Left ventricle myocardium inferior (tissue), 1 donor: ENCODE results near the gene MVK. TPM values are rescaled to one million over a fixed set of nuclear protein-coding genes. Genes with fewer than 3 reads are reported as not detected.

Source experiments
- DNase-seq: peaks from one replicate; pipeline ENCODE4 v3.0.0-alpha.2; 2020
- H3K27ac ChIP-seq: fragments of 200-600 bp; replicated peaks from 2 replicates; pipeline ENCODE4 v1.8.0; 2021
- H3K27me3 ChIP-seq: fragments of 200-600 bp; 2 replicates; pipeline ENCODE4 v1.8.0; 2021; ENCODE audit warnings: low read depth
- H3K36me3 ChIP-seq: fragments of 200-600 bp; 2 replicates; pipeline ENCODE4 v1.8.0; 2021
- H3K4me1 ChIP-seq: fragments of 200-600 bp; 2 replicates; pipeline ENCODE4 v1.8.0; 2021
- H3K4me3 ChIP-seq: fragments of 200-600 bp; 2 replicates; pipeline ENCODE4 v1.8.0; 2021; ENCODE audit warnings: mild to moderate bottlenecking, moderate library complexity
- H3K9me3 ChIP-seq: fragments of 200-600 bp; replicated peaks from 2 replicates; pipeline ENCODE4 v1.8.0; 2021
- intact Hi-C: fragments of 100-400 bp; cut with micrococcal nuclease; formaldehyde crosslinking; loops from one replicate; pipeline ENCODE4 v1.11.0; 2022
- total RNA-seq: library from RNA; stranded (reverse); fragmentation: NEBNext Ultra II Directional; extraction: Animal tissue kit (Norgen Biotek cat#: 25700); gene quantifications from one replicate; pipeline ENCODE4 v1.2.1, GENCODE V29; 2021
- TF ChIP-seq, protein P1 (sequence below): fragments of 200-600 bp; IDR thresholded peaks from 2 replicates; pipeline ENCODE4 v1.8.0; 2021; ENCODE audit warnings: antibody characterized with exemption, mild to moderate bottlenecking, borderline replicate concordance
- donor health status: DM: no; HTN: yes; CAD: no; lungs with severe emphysema.

The MVK gene
- total RNA-seq, 1 donor from 2014 or later = 8.4 TPM

DNA sequence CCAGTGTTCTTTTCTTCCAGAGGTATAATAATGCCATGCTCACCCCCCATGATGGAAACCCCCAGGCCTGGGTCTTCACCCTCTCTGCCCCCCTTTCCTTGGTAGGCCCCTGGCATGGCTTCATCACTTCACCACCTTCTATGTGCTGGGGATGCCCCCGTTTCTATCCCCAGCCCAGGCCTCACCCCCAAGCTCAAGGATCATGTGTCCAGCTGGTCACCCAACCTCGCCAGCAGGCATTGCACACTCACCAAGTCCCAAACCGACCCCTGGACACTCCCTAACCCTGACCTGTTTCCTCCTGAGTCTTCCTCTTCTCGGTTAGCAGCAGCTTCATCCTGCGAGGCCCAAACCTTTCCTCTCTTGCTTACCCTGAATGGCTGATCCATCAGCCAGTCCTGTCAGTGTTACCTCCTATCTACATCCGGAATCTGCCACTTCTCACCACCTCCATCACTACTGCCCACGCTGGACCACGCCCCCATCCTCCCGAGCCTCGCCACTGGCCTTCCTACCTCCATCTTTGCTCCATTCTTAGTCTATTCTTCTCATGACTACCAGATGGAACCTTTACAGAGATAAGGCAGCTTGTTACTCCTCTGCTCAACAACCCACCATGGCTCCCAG, 69.0 kb downstream of the MVK start:
- Histone ChIP-seq H3K27me3 (peaks cover 64% of the 10 kb centered on the region), H3K4me1 (no peaks in the 10 kb centered on the region), H3K27ac (no peak overlapping the region), H3K4me3 (no peak overlapping the region), H3K36me3 (no peaks in the 10 kb centered on the region), H3K9me3 (no peaks in the 10 kb centered on the region)
- intact Hi-C loops = no loop called here
- TF ChIP-seq, protein P1, sequence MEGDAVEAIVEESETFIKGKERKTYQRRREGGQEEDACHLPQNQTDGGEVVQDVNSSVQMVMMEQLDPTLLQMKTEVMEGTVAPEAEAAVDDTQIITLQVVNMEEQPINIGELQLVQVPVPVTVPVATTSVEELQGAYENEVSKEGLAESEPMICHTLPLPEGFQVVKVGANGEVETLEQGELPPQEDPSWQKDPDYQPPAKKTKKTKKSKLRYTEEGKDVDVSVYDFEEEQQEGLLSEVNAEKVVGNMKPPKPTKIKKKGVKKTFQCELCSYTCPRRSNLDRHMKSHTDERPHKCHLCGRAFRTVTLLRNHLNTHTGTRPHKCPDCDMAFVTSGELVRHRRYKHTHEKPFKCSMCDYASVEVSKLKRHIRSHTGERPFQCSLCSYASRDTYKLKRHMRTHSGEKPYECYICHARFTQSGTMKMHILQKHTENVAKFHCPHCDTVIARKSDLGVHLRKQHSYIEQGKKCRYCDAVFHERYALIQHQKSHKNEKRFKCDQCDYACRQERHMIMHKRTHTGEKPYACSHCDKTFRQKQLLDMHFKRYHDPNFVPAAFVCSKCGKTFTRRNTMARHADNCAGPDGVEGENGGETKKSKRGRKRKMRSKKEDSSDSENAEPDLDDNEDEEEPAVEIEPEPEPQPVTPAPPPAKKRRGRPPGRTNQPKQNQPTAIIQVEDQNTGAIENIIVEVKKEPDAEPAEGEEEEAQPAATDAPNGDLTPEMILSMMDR = no peak
- DNase-seq = no peak

DNA sequence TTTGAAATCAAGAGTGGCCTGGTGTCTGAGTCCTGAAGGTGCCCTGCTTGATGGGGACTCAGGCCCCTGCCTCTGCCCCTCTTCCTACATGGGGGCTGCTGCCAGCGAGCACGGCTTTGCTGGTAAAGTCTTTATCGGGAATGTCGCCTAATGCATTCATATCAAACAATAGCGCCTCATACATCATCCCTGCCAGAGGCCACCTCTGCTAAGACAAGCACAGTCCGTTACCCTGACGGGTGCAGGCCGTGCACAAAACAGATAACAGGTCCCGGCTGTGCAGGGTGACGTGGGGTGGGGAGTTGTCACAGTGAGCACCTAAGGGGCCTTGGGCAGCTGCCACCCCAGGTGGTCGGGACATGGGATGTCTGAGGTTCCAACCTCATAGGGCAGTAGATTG, 71.6 kb downstream of the MVK start:
- no peaks in the 10 kb centered on the region for H3K9me3 ChIP-seq
- intact Hi-C loops = no loop called here
- TF ChIP-seq, protein P1 = no peak
- no peak for DNase-seq
- H3K27ac ChIP-seq = no peak overlapping the region
- no peaks in the 10 kb centered on the region for H3K36me3 ChIP-seq
- no peaks in the 10 kb centered on the region for H3K4me1 ChIP-seq
- no peak overlapping the region for H3K4me3 ChIP-seq
- H3K27me3 ChIP-seq = peaks cover 48% of the 10 kb centered on the region

DNA sequence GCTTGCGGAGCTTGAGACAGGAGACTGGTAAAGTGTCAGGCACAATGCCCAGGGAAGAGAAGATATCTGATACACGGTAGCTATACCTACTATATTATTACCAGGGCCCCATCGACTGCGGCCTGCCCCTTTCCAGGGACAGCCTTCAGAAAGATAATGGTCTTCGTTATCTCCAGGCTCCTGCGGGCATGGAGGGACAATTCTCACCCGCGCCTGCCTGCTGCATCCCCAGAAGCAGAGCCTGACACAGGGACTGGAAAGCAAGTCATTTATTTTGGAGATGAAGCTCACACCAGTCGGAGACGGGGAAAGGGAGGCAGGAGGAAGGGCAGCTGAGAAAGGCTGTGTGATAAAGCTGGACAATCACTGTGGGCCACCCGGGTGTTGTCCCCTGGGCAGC, 72.1 kb downstream of the MVK start:
- Histone ChIP-seq H3K27me3 (peaks cover 48% of the 10 kb centered on the region), H3K27ac (no peak overlapping the region), H3K9me3 (no peaks in the 10 kb centered on the region), H3K4me3 (no peak overlapping the region), H3K4me1 (no peaks in the 10 kb centered on the region), H3K36me3 (no peaks in the 10 kb centered on the region)
- intact Hi-C loops = no loop called here
- TF ChIP-seq, protein P1 = no peak
- no peak for DNase-seq

Other genes with a start within 250 kb of the MVK start
- gene MYO1H, start 225.9 kb upstream of the MVK start, total RNA-seq = 0.16 TPM
- 21.5 TPM for gene KCTD10, start 96.5 kb upstream of the MVK start, total RNA-seq
- gene UBE3B, start 96.2 kb upstream of the MVK start, total RNA-seq = 56.0 TPM
- 55.4 TPM for gene MMAB, start 290 bp upstream of the MVK start, total RNA-seq
- 20.0 TPM for gene FAM222A, start 140.0 kb downstream of the MVK start, total RNA-seq